ENCODE results near the gene CLECL1.

CLECL1 gene

GRCh38 chr12:9732921-9733461, at the start of gene CLECL1:
Gene CLECL1, minus strand, starts transcription at chr12:9733097.
- DNase-seq (ENCODE audit: low read depth): no peak

- no peak for DNase-seq (ENCODE audit: low read depth)
Observed at GRCh38 chr12:9781360-9781759, 48.5 kb upstream of the CLECL1 start.

- no peak for DNase-seq (ENCODE audit: low read depth)
Observed at GRCh38 chr12:9779209-9779608, 46.3 kb upstream of the CLECL1 start.

- no peak for DNase-seq (ENCODE audit: low read depth)
Observed at GRCh38 chr12:9776781-9777180, 43.9 kb upstream of the CLECL1 start.

GRCh38 chr12:9773216-9773877, 40.5 kb upstream of the CLECL1 start:
- no peak for DNase-seq (ENCODE audit: low read depth)

- DNase-seq (ENCODE audit: low read depth): no peak
Observed at GRCh38 chr12:9763025-9763424, 30.1 kb upstream of the CLECL1 start.

GRCh38 chr12:9762369-9762768, 29.5 kb upstream of the CLECL1 start:
- DNase-seq (ENCODE audit: low read depth): no peak

GRCh38 chr12:9761419-9761781, 28.5 kb upstream of the CLECL1 start:
- peak; percentile 15 for DNase-seq (ENCODE audit: low read depth)

- DNase-seq (ENCODE audit: low read depth): peak; percentile 18
Observed at GRCh38 chr12:9760699-9761418, 28.0 kb upstream of the CLECL1 start, which contains the start of gene CD69. Gene CD69, minus strand, starts transcription at chr12:9760901. Its CDS starts 81 bp downstream, at chr12:9760820.

GRCh38 chr12:9760120-9760519, 27.2 kb upstream of the CLECL1 start:
- no peak for DNase-seq (ENCODE audit: low read depth)

GRCh38 chr12:9759694-9760093, 26.8 kb upstream of the CLECL1 start:
- DNase-seq (ENCODE audit: low read depth): no peak

- DNase-seq (ENCODE audit: low read depth): no peak
Observed at GRCh38 chr12:9758119-9758518, 25.2 kb upstream of the CLECL1 start.

- DNase-seq (ENCODE audit: low read depth): no peak
Observed at GRCh38 chr12:9757433-9758025, 24.6 kb upstream of the CLECL1 start.

GRCh38 chr12:9756706-9757105, 23.8 kb upstream of the CLECL1 start:
- no peak for DNase-seq (ENCODE audit: low read depth)

GRCh38 chr12:9756170-9756569, 23.3 kb upstream of the CLECL1 start:
- DNase-seq (ENCODE audit: low read depth): no peak

GRCh38 chr12:9755567-9755966, 22.7 kb upstream of the CLECL1 start:
- no peak for DNase-seq (ENCODE audit: low read depth)

GRCh38 chr12:9755035-9755434, 22.1 kb upstream of the CLECL1 start:
- DNase-seq (ENCODE audit: low read depth): no peak

- DNase-seq (ENCODE audit: low read depth): no peak
Observed at GRCh38 chr12:9754099-9754927, 21.4 kb upstream of the CLECL1 start.

- DNase-seq (ENCODE audit: low read depth): no peak
Observed at GRCh38 chr12:9753498-9753897, 20.6 kb upstream of the CLECL1 start.

- DNase-seq (ENCODE audit: low read depth): no peak
Observed at GRCh38 chr12:9753073-9753472, 20.2 kb upstream of the CLECL1 start.

- DNase-seq (ENCODE audit: low read depth): no peak
Observed at GRCh38 chr12:9752145-9752933, 19.4 kb upstream of the CLECL1 start.
